Stimulated activated naive CD8-positive, alpha-beta T cell treated with anti-CD3 and anti-CD28 coated beads, Interleukin-15, Interleukin-2, amounts not matched to agents 100 U/mL and 50 U/mL, for 24 hours (primary cell): Measurements from ENCODE around the gene HMGA1.
A peak's percentile ranks its signal among the peaks of the same experiment; 100 is the strongest.
"Not testable (repeated sequence)": the region's sequence is repeated elsewhere in the genome, so short reads cannot be mapped to it uniquely, and the experiment has no call there.

Experiments
- ATAC-seq: fragments of 150-1000 bp; cut with Tn5 transposase; one replicate; pipeline ENCODE4 v1.10.0; 2021
- DNase-seq: peaks from one replicate; pipeline ENCODE4 v3.0.0; 2021

HMGA1 gene

DNA sequence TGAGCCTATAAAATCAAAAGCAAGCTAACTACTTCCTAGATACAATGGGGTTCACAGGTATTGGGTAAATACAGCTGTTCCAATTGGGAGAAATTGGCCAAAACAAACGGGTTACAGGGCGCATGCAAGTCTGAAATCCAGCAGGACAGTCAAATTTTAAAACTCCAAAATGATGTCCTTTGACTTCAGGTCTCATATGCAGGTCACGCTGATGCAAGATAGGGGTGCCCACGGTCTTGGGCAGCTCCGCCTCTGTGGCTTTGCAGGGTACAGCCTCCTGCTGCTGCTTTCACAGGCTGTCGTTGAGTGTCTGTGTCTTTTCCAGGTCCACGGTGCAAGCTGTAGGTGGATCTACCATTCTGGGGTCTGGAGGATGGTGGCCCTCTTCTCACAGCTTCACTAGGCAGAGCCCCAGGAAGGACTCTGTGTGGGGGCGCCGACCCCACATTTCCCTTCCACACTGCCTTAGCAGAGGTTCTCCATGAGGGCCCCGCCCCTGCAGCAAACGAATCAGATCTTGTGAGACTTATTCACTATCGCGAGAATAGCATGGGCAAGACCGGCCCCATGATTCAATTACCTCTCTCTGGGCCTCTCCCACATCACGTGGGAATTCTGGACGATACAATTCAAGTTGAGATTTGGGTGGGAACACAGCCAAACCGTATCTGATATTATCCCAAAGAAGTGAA lies 24.0 kb downstream of the HMGA1 start:
- no peak for DNase-seq
- ATAC-seq: no peak

GRCh38 chr6:34263484-34263883 lies 26.8 kb downstream of the HMGA1 start:
- ATAC-seq, DNase-seq: not testable (repeated sequence)

DNA sequence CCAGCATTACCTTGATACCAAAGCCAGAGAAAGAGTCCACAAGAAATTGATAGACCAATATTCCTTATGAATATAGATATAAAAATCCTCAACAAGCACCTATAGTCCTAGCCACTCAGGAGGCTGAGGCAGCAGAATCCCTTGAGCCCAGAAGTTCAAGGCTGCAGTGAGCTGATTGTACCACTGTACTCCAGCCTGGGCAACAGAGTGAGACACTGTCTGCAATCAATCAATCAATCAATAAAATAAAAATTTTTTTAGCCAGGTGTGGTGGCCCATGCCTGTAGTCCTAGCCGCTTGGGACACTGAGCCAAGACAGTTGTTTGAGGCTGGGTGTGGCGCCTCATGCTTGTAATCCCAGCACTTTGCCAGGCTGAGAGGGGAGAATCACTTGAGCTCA lies 31.1 kb downstream of the HMGA1 start:
- ATAC-seq (no peak), DNase-seq (no peak)

DNA sequence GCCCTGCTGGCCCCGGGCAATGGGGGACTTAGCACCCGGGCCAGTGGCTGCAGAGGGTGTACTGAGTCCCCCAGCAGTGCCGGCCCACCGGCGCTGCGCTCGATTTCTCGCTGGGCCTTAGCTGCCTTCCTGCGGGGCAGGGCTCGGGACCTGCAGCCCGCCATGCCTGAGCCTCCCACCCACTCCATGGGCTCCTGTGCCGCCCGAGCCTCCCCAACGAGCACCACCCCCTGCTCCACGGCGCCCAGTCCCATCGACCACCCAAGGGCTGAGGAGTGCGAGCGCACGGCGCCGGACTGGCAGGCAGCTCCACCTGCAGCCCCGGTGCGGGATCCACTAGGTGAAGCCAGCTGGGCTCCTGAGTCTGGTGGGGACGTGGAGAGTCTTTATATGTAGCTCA lies 32.5 kb downstream of the HMGA1 start:
- ATAC-seq, DNase-seq: not testable (repeated sequence)

GRCh38 chr6:34269658-34270341 lies 33.1 kb downstream of the HMGA1 start:
- not testable (repeated sequence) for ATAC-seq, DNase-seq

DNA sequence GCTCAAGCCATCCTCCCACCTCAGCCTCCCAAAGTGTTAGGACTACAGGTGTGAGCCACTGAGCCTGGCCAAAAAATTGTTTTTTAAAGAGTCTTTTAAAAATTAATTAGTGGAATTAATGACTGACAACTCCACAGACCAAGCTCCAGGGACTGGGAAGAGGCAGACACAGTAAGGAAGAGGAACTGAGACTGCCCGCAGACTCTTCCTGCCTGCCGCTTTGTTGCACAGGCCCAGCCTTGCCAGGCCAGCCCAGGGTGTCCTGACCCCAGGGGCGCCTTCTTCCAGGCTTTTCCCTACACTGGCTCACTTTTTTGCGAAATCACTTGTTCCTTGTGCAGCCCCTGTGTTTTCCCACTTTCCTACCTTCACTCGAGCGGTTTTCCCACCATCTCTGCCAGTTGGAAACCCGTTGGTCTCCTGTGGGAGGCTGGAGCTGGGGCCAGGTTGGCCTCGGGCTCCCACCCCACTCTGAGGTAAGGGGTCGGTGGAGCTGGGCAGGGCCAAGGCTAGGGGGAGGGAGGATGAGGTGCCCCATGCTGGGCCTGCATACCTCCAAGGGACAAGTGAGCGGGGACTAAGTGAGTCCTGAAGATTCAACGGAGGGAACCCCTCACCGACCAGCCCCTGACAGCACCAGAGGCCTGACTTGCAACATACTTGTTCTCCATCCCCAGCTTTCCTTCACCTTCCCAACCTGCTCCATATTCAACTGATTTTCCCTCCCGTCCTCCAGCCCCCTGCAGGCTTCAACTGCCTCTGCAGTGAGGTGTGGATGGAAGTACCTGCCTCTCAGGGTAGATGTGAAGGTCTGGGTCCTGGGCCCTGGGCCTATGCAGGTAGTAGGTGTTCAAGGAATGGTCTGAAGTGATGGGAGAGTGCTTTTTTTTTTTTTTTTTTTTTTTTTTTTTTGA lies 35.6 kb downstream of the HMGA1 start:
- ATAC-seq (no peak), DNase-seq (no peak)

GRCh38 chr6:34273242-34273805 lies 36.7 kb downstream of the HMGA1 start:
- ATAC-seq (no peak), DNase-seq (no peak)

- ATAC-seq (no peak), DNase-seq (no peak)
These were observed 37.5 kb downstream of the HMGA1 start for GRCh38 chr6:34274129-34274528.

DNA sequence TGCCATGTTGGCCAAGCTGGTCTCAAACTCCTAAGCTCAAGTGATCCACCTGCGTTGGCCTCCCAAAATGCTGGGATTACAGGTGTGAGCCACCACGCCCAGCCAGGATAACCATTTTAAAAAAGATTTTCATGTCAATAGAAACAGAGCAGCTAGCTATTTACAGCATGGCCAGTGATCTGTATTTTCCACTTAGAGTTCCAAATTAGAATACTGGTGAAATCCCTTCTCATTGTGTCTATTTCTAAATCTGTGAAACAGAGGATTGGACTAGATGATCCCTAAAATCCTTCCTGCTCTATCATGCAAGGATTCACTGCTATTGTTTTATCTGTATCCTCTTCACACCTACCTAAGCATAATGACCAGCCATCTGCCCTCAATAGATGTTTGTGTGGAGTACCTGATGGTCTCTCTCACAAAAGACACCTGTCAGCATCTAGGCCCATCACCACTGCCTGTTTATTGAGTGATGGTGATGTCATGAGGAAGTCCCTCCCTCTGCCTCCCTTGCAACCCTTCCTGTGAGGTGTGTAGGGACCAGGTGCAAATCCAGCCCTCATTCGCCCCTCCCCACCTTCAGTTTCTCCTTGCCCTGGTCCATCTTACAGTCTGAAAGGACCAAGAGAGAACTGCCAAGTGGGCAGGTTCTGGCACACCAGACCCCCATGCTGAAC lies 38.6 kb downstream of the HMGA1 start:
- peak; percentile 43 for ATAC-seq
- DNase-seq: no peak

- ATAC-seq (no peak), DNase-seq (no peak)
These were observed 39.5 kb downstream of the HMGA1 start for GRCh38 chr6:34276191-34276590.

GRCh38 chr6:34276881-34277762 lies 40.4 kb downstream of the HMGA1 start:
- ATAC-seq (no peak), DNase-seq (no peak)

DNA sequence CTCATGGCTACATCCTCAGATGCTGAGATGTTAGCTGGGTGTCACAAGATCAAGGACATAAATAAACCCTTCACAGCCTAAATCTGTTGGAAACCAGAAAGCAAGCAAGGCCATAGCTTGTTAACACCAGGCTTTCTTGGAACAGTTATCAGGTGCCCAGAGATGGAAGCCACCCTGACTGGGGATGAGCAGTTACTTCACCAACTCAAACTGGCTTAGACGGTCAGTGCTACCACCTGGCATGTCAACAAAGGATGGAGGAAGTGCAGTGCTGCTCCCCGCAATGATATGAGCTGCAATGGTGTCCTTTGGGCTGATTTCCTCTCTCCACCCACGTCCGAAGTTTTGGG lies 41.1 kb downstream of the HMGA1 start:
- no peak for DNase-seq
- no peak for ATAC-seq

DNA sequence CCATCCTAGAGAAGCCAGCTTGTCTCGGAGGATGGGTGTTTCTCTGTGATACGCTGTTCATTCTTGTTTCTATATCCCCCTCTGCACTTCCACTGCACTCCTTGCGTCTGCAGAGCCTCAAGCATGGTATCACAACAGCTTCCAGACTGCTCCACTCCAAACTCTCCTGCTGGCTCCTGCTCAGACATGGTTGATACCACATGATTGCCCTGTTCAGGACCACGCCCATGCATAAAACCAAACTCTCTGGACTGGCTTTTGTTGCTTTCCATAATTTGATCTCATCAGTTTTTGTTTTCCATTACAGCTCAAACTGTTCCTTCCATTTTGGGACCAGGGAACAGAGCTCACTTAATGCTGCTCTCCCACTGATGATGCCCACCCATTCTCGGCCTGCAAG lies 42.2 kb downstream of the HMGA1 start:
- no peak for ATAC-seq
- no peak for DNase-seq

DNA sequence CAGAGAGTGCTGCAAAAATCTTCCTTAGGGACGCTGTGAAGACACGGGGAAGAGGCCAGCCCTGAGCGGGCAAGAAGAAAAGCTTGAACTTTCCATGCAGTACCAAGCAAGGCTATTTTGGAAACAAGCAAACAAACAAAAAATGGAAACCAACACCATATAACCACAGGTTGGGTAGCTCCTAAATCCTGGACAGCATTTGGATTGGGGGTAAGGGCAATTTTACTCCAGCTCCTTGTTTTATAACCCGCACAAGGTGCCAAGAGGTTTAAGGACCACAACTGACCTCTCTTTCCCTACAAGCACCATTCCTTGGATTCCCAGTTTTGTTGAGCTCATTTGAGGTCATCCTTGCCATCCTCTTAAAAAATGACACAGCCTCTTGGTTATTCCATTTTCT lies 43.5 kb downstream of the HMGA1 start:
- no peak for DNase-seq
- no peak for ATAC-seq

- no peak for DNase-seq
- no peak for ATAC-seq
These were observed 45.1 kb downstream of the HMGA1 start for GRCh38 chr6:34281702-34282334.

DNA sequence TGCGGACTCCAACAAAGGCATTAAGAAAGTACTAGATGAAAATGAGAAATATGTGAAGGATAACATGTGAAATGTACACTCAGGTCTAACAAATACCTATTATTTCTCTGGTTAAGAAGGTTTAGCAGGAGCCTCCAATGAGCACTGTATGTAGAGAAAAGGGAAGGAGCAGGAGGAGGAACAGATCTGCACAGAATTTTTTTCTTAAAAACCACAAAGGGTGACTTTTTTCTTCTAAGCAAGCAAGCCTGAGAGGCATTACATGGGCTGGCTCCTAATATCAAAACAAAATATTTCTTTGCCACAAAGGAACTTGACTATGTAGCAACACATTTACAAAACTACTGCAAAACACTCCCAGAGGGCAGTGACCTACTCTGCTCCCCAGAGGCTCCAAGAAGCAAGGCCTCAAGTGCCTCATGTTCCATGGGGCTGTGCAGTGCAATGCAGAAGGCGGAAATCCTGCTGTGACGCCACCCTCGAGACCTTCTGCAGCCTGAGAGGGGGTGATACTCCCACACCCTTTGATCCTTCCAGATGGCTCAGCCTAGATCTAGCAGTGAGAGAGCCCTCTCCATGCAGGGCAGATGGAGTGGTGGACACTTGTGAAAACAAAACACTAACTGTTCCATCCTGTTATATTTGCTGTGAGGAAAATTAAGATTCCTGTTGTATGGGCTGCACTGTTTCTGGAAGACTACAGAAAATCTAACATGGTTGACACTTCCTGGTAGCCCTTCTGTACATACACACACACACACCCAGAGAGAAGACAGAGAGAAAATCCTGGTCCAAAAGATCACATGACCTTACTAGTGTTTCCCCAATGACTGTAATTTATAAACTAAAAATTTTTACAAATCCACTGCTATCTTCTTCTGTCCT lies 48.1 kb downstream of the HMGA1 start:
- DNase-seq: no peak
- ATAC-seq: no peak

DNA sequence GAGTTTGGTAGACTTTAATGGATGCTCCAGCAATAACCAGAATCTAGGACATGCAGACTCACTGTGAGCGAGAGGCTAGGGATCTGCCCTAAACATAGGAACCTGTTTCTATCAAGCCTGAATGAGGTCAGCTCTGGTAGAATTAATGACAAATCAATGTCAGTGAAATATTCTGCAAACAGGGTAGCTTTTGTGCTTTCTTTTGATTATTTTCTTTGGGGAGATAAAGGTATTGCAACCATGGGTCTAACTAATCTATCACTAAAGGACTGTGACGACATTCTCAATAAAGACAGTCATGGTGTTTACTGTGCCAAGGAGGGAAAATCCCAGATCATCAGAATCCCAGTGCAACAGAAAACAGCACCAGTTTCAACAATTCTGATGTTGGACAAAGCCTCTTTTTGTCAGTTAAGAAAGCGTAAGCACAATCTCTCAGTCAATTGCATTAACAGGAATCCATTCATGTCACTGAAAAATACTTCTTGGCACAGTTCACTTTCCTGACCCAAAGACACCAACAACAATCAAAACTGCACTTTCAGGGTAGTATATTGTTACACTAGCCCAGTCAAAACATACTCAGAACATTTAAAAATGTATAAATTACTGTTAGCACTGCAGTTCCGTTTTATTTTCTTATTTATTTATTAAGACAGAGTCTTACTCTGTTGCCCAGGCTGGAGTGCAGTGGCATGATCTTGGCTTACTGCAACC lies 48.9 kb downstream of the HMGA1 start:
- ATAC-seq: no peak
- no peak for DNase-seq

- no peak for ATAC-seq
These were observed 51.9 kb downstream of the HMGA1 start for GRCh38 chr6:34288581-34288980.

DNA sequence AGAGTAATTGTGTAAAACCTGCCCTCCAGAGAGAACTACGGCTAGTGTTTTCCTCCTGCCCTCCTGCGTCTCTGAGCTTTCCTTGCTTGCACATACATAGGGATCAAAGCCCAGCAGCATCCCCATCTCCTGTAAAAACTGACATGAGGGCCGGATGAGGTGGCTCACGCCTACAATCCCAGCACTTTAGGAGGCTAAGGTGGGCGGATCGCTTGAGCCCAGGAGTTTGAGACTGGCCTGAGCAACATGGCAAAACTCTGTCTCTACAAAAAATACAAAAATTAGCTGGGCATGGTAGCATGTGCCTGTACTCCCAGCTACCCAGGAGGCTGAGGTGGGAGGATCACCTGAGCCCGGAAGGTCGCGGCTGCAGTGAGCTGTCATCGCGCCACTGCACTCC lies 52.5 kb downstream of the HMGA1 start:
- ATAC-seq: no peak

More at GRCh38 chr6:34288581-34288980, 51.9 kb downstream of the HMGA1 start:
- no peak for DNase-seq

More for the DNA sequence above, 52.5 kb downstream of the HMGA1 start:
- no peak for DNase-seq
